GM10248 (cell line): ENCODE measurements around the gene ADAMTS12.

Experiments used
- CTCF ChIA-PET: fragments of 300-600 bp; sonication (Branson Sonifier 250); formaldehyde crosslinking; extraction: SDS; loops from one replicate; lab custom pipeline; 2021; ENCODE audit warnings: antibody characterized with exemption; lab: Yijun Ruan, JAX
- POLR2A ChIA-PET: fragments of 350-650 bp; sonication (Branson Sonifier 250); formaldehyde crosslinking; extraction: SDS; loops from one replicate; lab custom pipeline; 2020; ENCODE audit warnings: antibody characterized with exemption; lab: Yijun Ruan, JAX
- DNase-seq: peaks from one replicate; pipeline ENCODE4 v3.0.0; 2012; ENCODE audit errors: extremely low spot score
- CTCF ChIP-seq: IDR thresholded peaks from 2 replicates; pipeline ENCODE4 v1.5.1; 2012; ENCODE audit warnings: mild to moderate bottlenecking, low read depth; ENCODE audit errors: extremely low read depth, missing control alignments, control extremely low read depth

The ADAMTS12 gene

DNA sequence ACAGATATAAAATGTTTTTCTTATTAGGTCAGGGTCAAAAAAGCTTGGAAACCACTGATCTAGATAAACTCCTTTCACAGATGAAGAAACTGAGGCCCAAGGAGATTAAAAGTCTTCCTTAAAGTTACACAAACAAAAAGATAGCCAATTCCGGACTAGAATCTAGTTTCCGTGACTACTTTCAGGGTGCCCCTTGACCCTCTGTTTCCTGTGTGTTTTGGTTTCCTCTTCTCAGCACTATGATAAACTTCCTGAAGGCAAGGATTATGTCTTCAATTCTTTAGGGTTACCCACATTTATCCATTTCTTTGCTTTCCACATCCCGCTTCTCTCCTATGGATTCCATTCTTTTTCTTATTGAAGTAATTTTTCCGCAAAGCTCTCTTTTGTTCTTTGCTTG is 83.1 kb downstream of the ADAMTS12 start:
- ChIA-PET POLR2A (no interaction called here), CTCF (no interaction called here)
- no peak for DNase-seq
- no peak for TF ChIP-seq CTCF

DNA sequence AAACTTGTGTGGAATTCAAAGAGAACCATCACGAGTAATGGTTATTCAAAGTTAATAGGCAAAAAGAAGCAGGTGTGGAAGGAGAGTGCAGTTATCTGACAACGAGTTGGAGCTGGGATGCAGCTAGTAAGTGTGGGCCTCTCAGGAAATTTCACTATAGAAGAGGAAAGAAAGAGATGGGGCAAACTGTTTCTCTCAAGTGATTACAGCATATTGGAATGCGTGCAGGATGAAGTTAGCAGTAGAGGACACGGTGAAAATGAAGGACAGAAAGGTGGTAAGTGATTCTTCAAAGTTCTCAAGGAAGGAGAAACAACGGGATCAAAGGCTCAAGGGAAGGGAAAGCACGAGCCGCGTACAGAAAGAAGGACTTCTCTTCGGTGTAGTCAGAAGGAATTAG is 84.0 kb downstream of the ADAMTS12 start:
- CTCF ChIA-PET: interaction anchor here (1.0 kb wide), 1 partner anchor 41 kb away, joined by 3 read pairs; no protein-coding TSS in a partner anchor
- POLR2A ChIA-PET: no interaction called here
- DNase-seq: no peak
- TF ChIP-seq CTCF: no peak

DNA sequence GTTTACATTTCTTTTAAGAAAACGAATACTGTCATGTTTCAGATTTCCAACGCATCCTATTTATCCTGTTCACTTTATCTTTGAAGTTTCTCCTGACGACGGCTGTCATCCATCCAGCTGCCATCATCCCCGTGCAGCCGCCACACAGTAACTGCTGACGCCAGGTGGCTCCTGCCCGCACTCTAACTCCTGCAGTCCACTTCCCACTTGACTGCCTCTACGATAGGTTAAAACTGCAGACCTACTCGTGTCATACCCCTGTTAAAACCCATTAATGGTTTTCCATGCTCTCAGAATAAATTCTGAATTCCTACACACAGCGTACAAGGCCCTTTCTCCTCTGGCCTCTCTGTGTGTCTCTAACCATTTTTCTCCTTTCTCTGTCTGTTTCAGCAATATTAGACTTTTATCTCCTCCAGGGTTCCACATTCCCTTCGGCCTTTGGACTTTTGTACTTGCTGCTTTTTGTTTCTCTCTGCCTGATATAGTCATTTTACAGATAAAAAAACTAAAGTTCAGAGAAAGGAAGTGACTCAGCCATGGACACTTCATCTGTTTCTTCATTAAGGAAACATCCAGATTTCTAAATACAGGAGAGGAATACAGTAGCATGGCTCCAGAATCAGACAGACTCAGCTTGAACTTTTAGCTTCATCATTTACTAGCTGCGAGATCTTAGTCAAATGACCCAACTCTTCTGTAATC is 84.9 kb downstream of the ADAMTS12 start:
- no peak for DNase-seq
- CTCF ChIA-PET: interaction anchor here (1.0 kb wide), 1 partner anchor 40 kb away, joined by 3 read pairs; no protein-coding TSS in a partner anchor
- TF ChIP-seq CTCF: no peak
- POLR2A ChIA-PET: no interaction called here

- CTCF ChIA-PET: interaction anchor here (1.2 to 1.3 kb wide), 2 partner anchors 47 to 365 kb away, joined by 3 to 7 read pairs; no protein-coding TSS in a partner anchor
- POLR2A ChIA-PET: no interaction called here
- TF ChIP-seq CTCF: no peak
- DNase-seq: no peak
Observed at GRCh38 chr5:33801292-33801691, 90.5 kb downstream of the ADAMTS12 start.

GRCh38 chr5:33800241-33800950 is 91.4 kb downstream of the ADAMTS12 start:
- ChIA-PET POLR2A (no interaction called here), CTCF (interaction anchor here (0.8 to 1.3 kb wide), 4 partner anchors 9 to 364 kb away, joined by 3 to 7 read pairs (median 3); no protein-coding TSS in a partner anchor)
- TF ChIP-seq CTCF: no peak
- DNase-seq: no peak

DNA sequence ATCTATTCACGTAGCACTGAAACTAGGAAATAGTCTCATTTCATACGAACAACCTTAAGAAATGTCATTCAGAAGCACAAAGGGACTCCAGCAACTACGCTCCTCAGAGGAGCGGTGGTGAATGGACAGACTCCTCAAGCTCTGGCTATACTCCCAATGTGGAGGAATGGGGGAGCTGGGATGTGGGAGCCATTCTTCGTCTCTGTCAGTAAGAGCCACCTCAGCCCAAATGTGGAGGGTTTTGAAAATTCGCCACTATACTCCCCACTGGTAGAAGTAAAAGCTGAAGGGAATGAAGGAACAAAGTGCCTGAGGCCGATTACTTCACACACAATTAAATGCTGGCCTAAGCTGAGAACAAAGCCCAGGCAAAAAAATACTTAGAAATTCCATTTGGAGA is 96.3 kb downstream of the ADAMTS12 start:
- ChIA-PET CTCF (interaction anchor here (1.9 to 2.0 kb wide), 2 partner anchors 12 to 15 kb away, joined by 5 to 7 read pairs; no protein-coding TSS in a partner anchor), POLR2A (no interaction called here)
- no peak for DNase-seq
- TF ChIP-seq CTCF: no peak
